Neutrophil (primary cell): ENCODE data around the gene TP73.

Source experiments
- H3K27ac ChIP-seq: fragments of 200-600 bp; sonication (generic); 2 replicates; pipeline ENCODE4 v1.5.1; 2016; ENCODE audit warnings: mild to moderate bottlenecking, moderate library complexity
- H3K27me3 ChIP-seq: fragments of 200-600 bp; sonication (generic); 2 replicates; pipeline ENCODE4 v1.6.0; 2016; ENCODE audit warnings: mild to moderate bottlenecking
- H3K36me3 ChIP-seq: fragments of 200-600 bp; sonication (generic); 2 replicates; pipeline ENCODE4 v1.5.1; 2017
- H3K4me1 ChIP-seq, 2 experiments: fragments of 200-600 bp in 1 of 2; sonication (generic) in 1 of 2; 1 replicate in 1 of 2; 2 replicates in 1 of 2; pipeline versions ENCODE4 v1.5.1 to v1.6.1; 2013 to 2016; ENCODE audit warnings: low read depth in 1 of 2, low read length in 1 of 2, mild to moderate bottlenecking in 1 of 2, moderate library complexity in 1 of 2; ENCODE audit not compliant: control insufficient read depth in 1 of 2, insufficient read depth in 1 of 2
- H3K4me3 ChIP-seq, 2 experiments: fragments of 200-600 bp in 1 of 2; sonication (generic) in 1 of 2; 1 replicate in 1 of 2; 2 replicates in 1 of 2; pipeline ENCODE4 v1.5.1; 2013 to 2016; ENCODE audit warnings: low read depth in 1 of 2, low read length in 1 of 2, mild to moderate bottlenecking in 1 of 2, moderate library complexity in 1 of 2
- H3K9me3 ChIP-seq: fragments of 200-600 bp; sonication (generic); 2 replicates; pipeline ENCODE4 v1.5.1; 2016
- TF ChIP-seq, protein P1 (sequence below): fragments of 200-600 bp; sonication (generic); IDR thresholded peaks from 2 replicates; pipeline ENCODE4 v1.5.1; 2016; ENCODE audit warnings: antibody characterized with exemption

The TP73 gene

DNA sequence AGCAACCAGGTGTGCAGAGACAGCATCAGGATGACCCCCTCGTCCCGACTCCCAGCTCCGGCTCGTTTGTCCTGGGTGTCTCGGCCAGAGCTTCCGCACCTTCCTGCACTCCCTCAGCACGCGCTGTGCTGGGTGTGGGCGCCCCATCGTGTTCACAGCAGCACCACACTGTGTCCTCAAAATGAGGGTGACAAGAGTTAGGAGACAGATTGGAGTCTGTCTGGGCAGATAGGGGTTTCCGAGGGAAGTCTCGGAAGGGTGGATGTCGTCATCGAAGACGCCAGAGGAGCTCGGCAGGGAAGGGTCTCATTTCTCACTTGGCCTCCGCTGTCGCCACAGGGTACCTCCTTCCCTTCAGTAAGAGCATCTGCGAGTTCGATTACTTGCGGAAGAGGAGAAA is 104.1 kb downstream of the TP73 start:
- Histone ChIP-seq H3K4me3 (no peak overlapping the region), H3K4me1 (no peaks in the 10 kb centered on the region), H3K27ac (no peak overlapping the region), H3K27me3 (peaks cover 28% of the 10 kb centered on the region), H3K36me3 (no peaks in the 10 kb centered on the region), H3K9me3 (no peaks in the 10 kb centered on the region)
- TF ChIP-seq, protein P1, sequence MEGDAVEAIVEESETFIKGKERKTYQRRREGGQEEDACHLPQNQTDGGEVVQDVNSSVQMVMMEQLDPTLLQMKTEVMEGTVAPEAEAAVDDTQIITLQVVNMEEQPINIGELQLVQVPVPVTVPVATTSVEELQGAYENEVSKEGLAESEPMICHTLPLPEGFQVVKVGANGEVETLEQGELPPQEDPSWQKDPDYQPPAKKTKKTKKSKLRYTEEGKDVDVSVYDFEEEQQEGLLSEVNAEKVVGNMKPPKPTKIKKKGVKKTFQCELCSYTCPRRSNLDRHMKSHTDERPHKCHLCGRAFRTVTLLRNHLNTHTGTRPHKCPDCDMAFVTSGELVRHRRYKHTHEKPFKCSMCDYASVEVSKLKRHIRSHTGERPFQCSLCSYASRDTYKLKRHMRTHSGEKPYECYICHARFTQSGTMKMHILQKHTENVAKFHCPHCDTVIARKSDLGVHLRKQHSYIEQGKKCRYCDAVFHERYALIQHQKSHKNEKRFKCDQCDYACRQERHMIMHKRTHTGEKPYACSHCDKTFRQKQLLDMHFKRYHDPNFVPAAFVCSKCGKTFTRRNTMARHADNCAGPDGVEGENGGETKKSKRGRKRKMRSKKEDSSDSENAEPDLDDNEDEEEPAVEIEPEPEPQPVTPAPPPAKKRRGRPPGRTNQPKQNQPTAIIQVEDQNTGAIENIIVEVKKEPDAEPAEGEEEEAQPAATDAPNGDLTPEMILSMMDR = no peak

DNA sequence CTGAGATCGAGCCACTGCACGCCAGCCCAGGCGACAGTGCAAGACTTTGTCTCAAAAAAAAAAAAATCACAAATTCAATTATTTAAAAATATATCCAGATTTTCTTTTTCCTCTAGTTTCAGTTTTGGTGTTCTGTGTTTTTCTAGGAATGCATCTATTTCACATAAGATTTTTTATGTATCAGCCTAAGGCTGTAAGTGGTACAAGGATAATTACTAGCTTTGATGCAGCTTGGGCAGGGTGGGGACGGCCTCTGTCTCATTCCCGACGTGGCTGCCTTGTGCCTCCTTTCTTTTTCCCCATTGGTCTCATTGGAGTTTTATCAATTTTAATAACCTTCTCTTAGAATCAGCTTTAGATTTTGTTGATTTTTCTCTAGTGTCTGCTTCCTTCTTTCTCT is 106.8 kb downstream of the TP73 start:
- no peaks in the 10 kb centered on the region for H3K36me3 ChIP-seq
- H3K27me3 ChIP-seq = peaks cover 29% of the 10 kb centered on the region
- TF ChIP-seq, protein P1 = no peak
- no peak overlapping the region for H3K4me3 ChIP-seq
- no peak overlapping the region for H3K27ac ChIP-seq
- no peaks in the 10 kb centered on the region for H3K9me3 ChIP-seq
- no peaks in the 10 kb centered on the region for H3K4me1 ChIP-seq

DNA sequence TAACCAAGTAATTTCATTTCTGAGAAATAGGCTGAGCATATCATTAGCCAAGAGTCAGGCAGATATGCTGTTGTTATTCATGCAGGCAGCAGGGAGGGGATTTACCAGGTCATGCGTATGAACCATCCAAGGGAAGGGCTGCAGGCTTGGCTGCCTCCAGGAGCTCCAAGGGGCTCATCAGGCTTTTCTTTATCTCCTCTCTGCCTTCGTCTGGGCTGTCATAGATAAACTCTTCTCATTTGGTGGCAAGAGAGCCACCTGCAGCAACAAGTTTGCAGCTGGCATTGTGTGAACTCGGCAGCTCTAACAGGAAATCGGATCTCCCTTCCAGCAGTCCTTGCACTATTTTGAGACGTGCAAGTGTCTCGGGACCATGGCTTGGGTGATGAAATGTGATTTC is 107.5 kb downstream of the TP73 start:
- no peaks in the 10 kb centered on the region for H3K36me3 ChIP-seq
- peaks cover 30% of the 10 kb centered on the region for H3K27me3 ChIP-seq
- no peaks in the 10 kb centered on the region for H3K4me1 ChIP-seq
- TF ChIP-seq, protein P1 = no peak
- H3K4me3 ChIP-seq = no peak overlapping the region
- H3K9me3 ChIP-seq = no peaks in the 10 kb centered on the region
- H3K27ac ChIP-seq = no peak overlapping the region

DNA sequence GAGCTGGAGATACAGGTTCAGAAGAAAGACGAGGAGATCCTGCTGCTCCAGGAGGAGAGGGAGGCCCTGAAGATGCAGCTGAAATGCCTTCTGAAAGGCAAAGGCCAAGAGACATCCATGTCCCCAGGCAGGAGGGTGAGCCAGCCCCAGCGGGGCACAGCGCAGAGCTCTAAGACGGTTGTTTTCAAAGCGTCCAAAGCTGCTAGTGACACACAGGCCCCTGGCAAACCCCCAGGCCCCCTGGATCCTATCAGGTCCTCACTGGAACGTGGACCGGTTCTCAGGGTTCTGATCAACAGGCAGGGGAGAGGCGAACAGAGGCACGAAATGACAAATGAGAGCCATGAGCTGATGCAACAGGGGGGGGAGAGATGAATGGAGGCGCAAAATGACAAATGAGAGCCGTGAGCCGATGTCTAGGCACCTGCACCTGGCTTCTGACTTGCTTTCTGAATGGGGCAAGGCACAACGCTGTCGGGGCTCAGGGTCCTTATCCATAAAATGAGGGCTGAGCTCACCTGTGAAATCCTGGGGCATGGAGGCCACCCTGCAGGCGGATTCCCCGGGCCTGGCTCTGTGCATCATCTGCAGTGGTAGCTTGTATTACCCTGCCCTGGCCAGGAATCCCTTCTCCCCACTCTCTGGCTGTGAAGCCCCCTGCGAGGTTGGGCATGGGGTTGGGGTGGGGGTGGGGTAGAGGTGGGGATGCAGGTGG is 109.1 kb downstream of the TP73 start:
- H3K36me3 ChIP-seq = no peaks in the 10 kb centered on the region
- H3K4me1 ChIP-seq = no peaks in the 10 kb centered on the region
- H3K27me3 ChIP-seq = peaks cover 34% of the 10 kb centered on the region
- no peaks in the 10 kb centered on the region for H3K9me3 ChIP-seq
- TF ChIP-seq, protein P1 = no peak
- H3K27ac ChIP-seq = no peak overlapping the region
- H3K4me3 ChIP-seq = no peak overlapping the region

DNA sequence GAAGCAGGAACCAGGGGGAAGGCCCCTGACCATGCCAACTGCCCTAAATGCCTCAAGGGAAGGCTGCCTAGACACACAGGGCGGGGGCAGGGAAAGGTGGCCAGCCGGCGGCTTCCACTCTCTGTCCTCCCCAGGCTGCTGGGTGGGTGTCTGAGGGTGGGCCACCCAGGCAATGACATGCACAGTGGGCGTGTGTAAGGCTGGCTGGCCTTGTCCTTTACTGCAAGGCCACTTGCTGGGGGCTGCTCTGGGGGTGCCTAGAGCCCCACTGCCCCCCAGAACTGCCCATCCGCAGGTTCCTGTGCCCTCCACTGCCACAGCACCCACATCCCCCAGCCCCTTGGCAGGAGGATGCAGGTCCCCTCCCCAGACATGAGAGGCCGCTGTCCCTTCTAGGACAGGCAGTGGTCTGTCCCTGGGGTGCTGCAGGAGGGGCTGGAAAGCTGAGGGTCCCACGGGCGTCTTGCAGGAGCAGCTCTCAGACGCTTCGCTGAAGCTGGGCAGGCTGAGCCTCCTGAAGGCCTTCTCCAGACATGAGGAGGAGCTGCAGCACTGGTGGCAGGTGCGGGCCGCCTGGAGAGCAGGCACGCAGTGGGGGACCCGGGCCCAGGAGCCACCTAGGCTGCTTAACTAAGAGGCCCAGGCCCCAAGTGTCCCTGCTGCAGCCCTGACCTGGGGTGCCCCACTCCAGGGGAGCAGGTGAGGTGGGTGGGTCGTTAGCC is 110.0 kb downstream of the TP73 start:
- Histone ChIP-seq H3K4me3 (no peak overlapping the region), H3K27me3 (peaks cover 38% of the 10 kb centered on the region), H3K36me3 (no peaks in the 10 kb centered on the region), H3K27ac (no peak overlapping the region), H3K9me3 (no peaks in the 10 kb centered on the region), H3K4me1 (no peaks in the 10 kb centered on the region)
- TF ChIP-seq, protein P1 = no peak
